GM12878 (cell line): ENCODE data around the gene SPTLC2. TPM values are rescaled to one million over a fixed set of nuclear protein-coding genes. Genes with fewer than 3 reads are reported as not detected.

Source experiments
- ATAC-seq: fragments of 200-7000 bp; cut with Tn5 transposase; 3 replicates; pipeline ENCODE4 v1.9.1; 2020; ENCODE audit warnings: mild to moderate bottlenecking, moderate library complexity
- BruUV-seq: library from RNA; stranded (reverse); fragments of 400-500 nt; replicated peaks from 2 replicates; lab custom pipeline; 2021; lab: Mats Ljungman, UMichigan
- CTCF ChIA-PET: fragments of 300-600 bp; sonication (Branson Sonifier 250); formaldehyde crosslinking; extraction: SDS; loops from one replicate; lab custom pipeline; 2021; ENCODE audit warnings: inconsistent platforms; lab: Yijun Ruan, JAX
- POLR2A ChIA-PET: fragments of 350-600 bp; formaldehyde crosslinking; extraction: SDS; loops from one replicate; lab custom pipeline; 2021; ENCODE audit warnings: inconsistent platforms; lab: Charles Lee
- RAD21 ChIA-PET: fragments of 300-600 bp; sonication (Branson Sonifier 250); formaldehyde crosslinking; loops from one replicate; lab custom pipeline; 2023; ENCODE audit warnings: antibody characterized with exemption; ENCODE audit not compliant: unreplicated experiment; lab: Charles Lee
- SMC1A ChIA-PET: fragments of 300-600 bp; sonication (Branson Sonifier 250); formaldehyde crosslinking; loops from one replicate; lab custom pipeline; 2023; ENCODE audit not compliant: unreplicated experiment, uncharacterized antibody; lab: Charles Lee
- DNase-seq: peaks from one replicate; pipeline ENCODE4 v3.0.0-alpha.2; 2011; ENCODE audit warnings: low read depth, low spot score
- FAIRE-seq: peaks from 3 replicates; lab custom pipeline; 2011; peaks lifted over from hg19 to GRCh38; lab: Jason Lieb, UNC
- H2AFZ ChIP-seq: 2 replicates; pipeline ENCODE4 v1.6.0; 2011; ENCODE audit warnings: low read depth, low read length, control low read depth; ENCODE audit not compliant: control insufficient read depth
- H3K27ac ChIP-seq: 2 replicates; pipeline ENCODE4 v1.5.1; 2011; ENCODE audit warnings: control low read depth; ENCODE audit not compliant: control insufficient read depth, insufficient read depth
- H3K27me3 ChIP-seq, 2 experiments: replicated peaks in 1 of 2; 2 replicates each; pipeline versions ENCODE4 v1.6.0 to v1.6.1; 2011; ENCODE audit warnings: low read length in 1 of 2; ENCODE audit not compliant: control insufficient read depth in 2 of 2, insufficient read depth in 2 of 2
- H3K36me3 ChIP-seq, 2 experiments: 2 replicates each; pipeline ENCODE4 v1.5.1; 2011; ENCODE audit warnings: low read length in 1 of 2; ENCODE audit not compliant: control insufficient read depth in 2 of 2, insufficient read depth in 2 of 2
- H3K4me1 ChIP-seq: 2 replicates; pipeline ENCODE4 v1.6.1; 2011; ENCODE audit warnings: mild to moderate bottlenecking, low read length, moderate library complexity, mixed read lengths; ENCODE audit not compliant: control insufficient read depth, insufficient read depth
- H3K4me2 ChIP-seq: 2 replicates; pipeline ENCODE4 v1.6.0; 2011; ENCODE audit warnings: control low read depth; ENCODE audit not compliant: control insufficient read depth, insufficient read depth
- H3K4me3 ChIP-seq: fragments of 200-600 bp; sonication (generic); 2 replicates; pipeline ENCODE4 v1.5.1; 2016
- H3K79me2 ChIP-seq: 2 replicates; pipeline ENCODE4 v1.6.0; 2011; ENCODE audit warnings: low read length; ENCODE audit not compliant: control insufficient read depth, insufficient read depth
- H3K9ac ChIP-seq: 2 replicates; pipeline ENCODE4 v1.8.0; 2011; ENCODE audit warnings: low read length, control low read depth, mixed read lengths; ENCODE audit not compliant: control insufficient read depth, insufficient read depth
- H3K9me3 ChIP-seq: replicated peaks from 3 replicates; pipeline ENCODE4 v1.5.1; 2011; ENCODE audit warnings: mild to moderate bottlenecking, low read length; ENCODE audit not compliant: control insufficient read depth, insufficient read depth
- H4K20me1 ChIP-seq: 2 replicates; pipeline ENCODE4 v1.6.0; 2011; ENCODE audit not compliant: control insufficient read depth, insufficient read depth
- CHD4 ChIP-seq: fragments of 200-600 bp; sonication (generic); IDR thresholded peaks from 2 replicates; pipeline ENCODE4 v1.6.1; 2016; ENCODE audit warnings: mild to moderate bottlenecking
- EZH2 ChIP-seq: IDR thresholded peaks from 2 replicates; pipeline ENCODE4 v1.6.1; 2012; ENCODE audit warnings: low read depth, mild to moderate bottlenecking, control low read depth, inconsistent platforms, low read length, borderline replicate concordance; ENCODE audit not compliant: control insufficient read depth
- HDGF ChIP-seq: fragments of 450-650 bp; IDR thresholded peaks from 2 replicates; pipeline ENCODE4 v1.6.1; 2016; ENCODE audit warnings: antibody characterized with exemption
- JUNB ChIP-seq: IDR thresholded peaks from 2 replicates; pipeline ENCODE4 v1.6.1; 2016; ENCODE audit warnings: antibody characterized with exemption, mild to moderate bottlenecking
- KAT2A ChIP-seq: conservative IDR thresholded peaks from 2 replicates; pipeline ENCODE4 v1.6.1; 2011; ENCODE audit warnings: low read depth, low read length; ENCODE audit not compliant: control insufficient read depth
- PAX5 ChIP-seq: IDR thresholded peaks from 2 replicates; pipeline ENCODE4 v1.6.1; 2011; ENCODE audit warnings: low read depth, low read length, borderline replicate concordance
- POLR2AphosphoS5 ChIP-seq: IDR thresholded peaks from 2 replicates; pipeline ENCODE4 v1.6.1; 2011; ENCODE audit warnings: mild to moderate bottlenecking, low read length, inconsistent platforms
- RBBP5 ChIP-seq: fragments of 200-600 bp; sonication (generic); conservative IDR thresholded peaks from 2 replicates; pipeline ENCODE4 v1.6.1; 2016
- RUNX3 ChIP-seq: IDR thresholded peaks from 2 replicates; pipeline ENCODE4 v1.6.1; 2012; ENCODE audit warnings: low read length, inconsistent platforms
- STAT1 ChIP-seq: fragments of 450-650 bp; conservative IDR thresholded peaks from 2 replicates; pipeline ENCODE4 v1.6.1; 2014; ENCODE audit warnings: antibody characterized with exemption, mild to moderate bottlenecking
- TCF7 ChIP-seq: IDR thresholded peaks from 2 replicates; pipeline ENCODE4 v1.6.1; 2014; ENCODE audit warnings: antibody characterized with exemption, borderline replicate concordance
- WGBS: methylation state at CpG from one replicate; pipeline ENCODE4 v1.1.6; 2016; ENCODE audit warnings: low lambda C conversion rate; ENCODE audit not compliant: insufficient replicate concordance, insufficient coverage; ENCODE audit errors: missing lambda C conversion rate; 5-methylcytosine and 5-hydroxymethylcytosine counted together
- in situ Hi-C: fragments of 300-500 bp; cut with MboI; formaldehyde crosslinking; loops from 9 replicates; pipeline ENCODE4 v1.14.3; 2018; ENCODE audit warnings: mixed read lengths
- intact Hi-C: fragments of 100-400 bp; cut with micrococcal nuclease; formaldehyde crosslinking; loops from one replicate; pipeline ENCODE4 v1.14.2; 2022; ENCODE audit not compliant: unreplicated experiment
- polyA plus RNA-seq, 11 experiments: library from polyadenylated mRNA; depleted of rRNA in 4 of 11; unstranded in 6 of 11; stranded (reverse) in 5 of 11; fragments of >200 nt; fragmentation: Nextera tagmentation in 4 of 11; fragmentation: Illumina TruSeq in 1 of 11; extraction: Ambion mirVana in 4 of 11; extraction: Trizol in 1 of 11; gene quantifications; 1 replicate in 1 of 11; 2 replicates in 10 of 11; pipeline versions ENCODE4 v1.2.1 to v1.2.3, GENCODE V29; 2011 to 2016; ENCODE audit warnings: inconsistent platforms in 2 of 11, missing spikeins in 2 of 11, low read depth in 1 of 11
- total RNA-seq, 4 experiments: library from RNA; depleted of rRNA in 3 of 4; stranded (reverse); fragments of >200 nt in 3 of 4; fragmentation: Illumina TruSeq in 1 of 4; extraction: Trizol in 1 of 4; gene quantifications; 2 replicates each; pipeline versions ENCODE4 v1.2.1 to v1.2.3, GENCODE V29; 2013 to 2021
- TF ChIP-seq, protein P1 (sequence below): fragments of 450-650 bp; IDR thresholded peaks from 2 replicates; pipeline ENCODE4 v1.6.1; 2017; ENCODE audit warnings: mild to moderate bottlenecking, moderate library complexity
- TF ChIP-seq, protein P2 (sequence below): IDR thresholded peaks from 2 replicates; pipeline ENCODE4 v1.6.1; 2011; ENCODE audit warnings: borderline replicate concordance, low read depth, mild to moderate bottlenecking, moderate library complexity, mixed read lengths, low read length; ENCODE audit not compliant: insufficient read depth; ENCODE audit errors: extremely low read length

The SPTLC2 gene
- total and polyA plus RNA-seq, 10 of the 15 experiments (the other 5 are each of a cell fraction or from before 2014, with no cell fraction given) = 6.9 to 35.1 (median 19.7) TPM

DNA sequence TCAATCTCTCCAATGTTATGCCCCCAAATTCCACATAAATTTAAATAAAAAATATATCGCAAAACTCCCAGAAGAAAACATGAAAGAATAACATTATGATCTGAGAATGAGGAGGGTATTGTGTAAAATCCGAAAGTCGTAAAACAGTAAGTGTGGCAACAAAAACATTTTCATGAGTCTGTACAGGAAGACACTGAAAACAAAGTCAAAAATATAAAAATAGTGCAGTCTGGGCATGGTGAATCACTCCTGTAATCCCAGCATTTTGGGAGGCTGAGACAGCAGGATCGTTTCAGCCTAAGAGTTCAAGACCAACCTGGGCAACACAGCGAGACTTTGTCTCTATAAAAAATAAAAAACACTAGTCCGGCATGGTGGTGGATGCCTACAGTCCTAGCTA lies 57.1 kb downstream of the SPTLC2 start:
- Histone ChIP-seq H4K20me1 (no peaks in the 10 kb centered on the region), H3K9me3 (no peaks in the 10 kb centered on the region), H3K9ac (no peak overlapping the region), H3K36me3 (peaks cover 3 to 6% of the 10 kb centered on the region in 2 experiments; a peak in 3 of 4 replicates), H3K27ac (no peak overlapping the region), H3K27me3 (no peaks in the 10 kb centered on the region), H3K4me1 (peaks cover 9% of the 10 kb centered on the region), H3K4me3 (no peak overlapping the region), H3K4me2 (no peak overlapping the region), H2AFZ (no peak overlapping the region), H3K79me2 (no peaks in the 10 kb centered on the region)
- ChIA-PET CTCF (interaction anchor here (2.6 kb wide), 1 partner anchor 100 kb away, joined by 9 read pairs; no protein-coding TSS in a partner anchor), SMC1A (interaction anchor here (0.6 to 1.6 kb wide), 2 partner anchors 19 to 237 kb away, joined by 3 read pairs; no protein-coding TSS in a partner anchor), POLR2A (no interaction called here), RAD21 (no interaction called here)
- DNase-seq (no peak), FAIRE-seq (no peak), ATAC-seq (no peak)
- WGBS = 97% methylated on average over 6 of the region's 6 CpGs
- TF ChIP-seq EZH2 (no peak), TCF7 (no peak), JUNB (no peak), RUNX3 (no peak), CHD4 (no peak), RBBP5 (no peak), POLR2AphosphoS5 (no peak), KAT2A (no peak), STAT1 (no peak), PAX5 (no peak), HDGF (no peak)
- TF ChIP-seq, protein P1, sequence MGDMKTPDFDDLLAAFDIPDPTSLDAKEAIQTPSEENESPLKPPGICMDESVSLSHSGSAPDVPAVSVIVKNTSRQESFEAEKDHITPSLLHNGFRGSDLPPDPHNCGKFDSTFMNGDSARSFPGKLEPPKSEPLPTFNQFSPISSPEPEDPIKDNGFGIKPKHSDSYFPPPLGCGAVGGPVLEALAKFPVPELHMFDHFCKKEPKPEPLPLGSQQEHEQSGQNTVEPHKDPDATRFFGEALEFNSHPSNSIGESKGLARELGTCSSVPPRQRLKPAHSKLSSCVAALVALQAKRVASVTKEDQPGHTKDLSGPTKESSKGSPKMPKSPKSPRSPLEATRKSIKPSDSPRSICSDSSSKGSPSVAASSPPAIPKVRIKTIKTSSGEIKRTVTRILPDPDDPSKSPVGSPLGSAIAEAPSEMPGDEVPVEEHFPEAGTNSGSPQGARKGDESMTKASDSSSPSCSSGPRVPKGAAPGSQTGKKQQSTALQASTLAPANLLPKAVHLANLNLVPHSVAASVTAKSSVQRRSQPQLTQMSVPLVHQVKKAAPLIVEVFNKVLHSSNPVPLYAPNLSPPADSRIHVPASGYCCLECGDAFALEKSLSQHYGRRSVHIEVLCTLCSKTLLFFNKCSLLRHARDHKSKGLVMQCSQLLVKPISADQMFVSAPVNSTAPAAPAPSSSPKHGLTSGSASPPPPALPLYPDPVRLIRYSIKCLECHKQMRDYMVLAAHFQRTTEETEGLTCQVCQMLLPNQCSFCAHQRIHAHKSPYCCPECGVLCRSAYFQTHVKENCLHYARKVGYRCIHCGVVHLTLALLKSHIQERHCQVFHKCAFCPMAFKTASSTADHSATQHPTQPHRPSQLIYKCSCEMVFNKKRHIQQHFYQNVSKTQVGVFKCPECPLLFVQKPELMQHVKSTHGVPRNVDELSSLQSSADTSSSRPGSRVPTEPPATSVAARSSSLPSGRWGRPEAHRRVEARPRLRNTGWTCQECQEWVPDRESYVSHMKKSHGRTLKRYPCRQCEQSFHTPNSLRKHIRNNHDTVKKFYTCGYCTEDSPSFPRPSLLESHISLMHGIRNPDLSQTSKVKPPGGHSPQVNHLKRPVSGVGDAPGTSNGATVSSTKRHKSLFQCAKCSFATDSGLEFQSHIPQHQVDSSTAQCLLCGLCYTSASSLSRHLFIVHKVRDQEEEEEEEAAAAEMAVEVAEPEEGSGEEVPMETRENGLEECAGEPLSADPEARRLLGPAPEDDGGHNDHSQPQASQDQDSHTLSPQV = no peak
- TF ChIP-seq, protein P2, sequence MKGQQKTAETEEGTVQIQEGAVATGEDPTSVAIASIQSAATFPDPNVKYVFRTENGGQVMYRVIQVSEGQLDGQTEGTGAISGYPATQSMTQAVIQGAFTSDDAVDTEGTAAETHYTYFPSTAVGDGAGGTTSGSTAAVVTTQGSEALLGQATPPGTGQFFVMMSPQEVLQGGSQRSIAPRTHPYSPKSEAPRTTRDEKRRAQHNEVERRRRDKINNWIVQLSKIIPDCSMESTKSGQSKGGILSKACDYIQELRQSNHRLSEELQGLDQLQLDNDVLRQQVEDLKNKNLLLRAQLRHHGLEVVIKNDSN = no peak
- in situ Hi-C loops (no loop called here), intact Hi-C loops (no loop called here)
- no TSS peak for BruUV-seq
